Endothelial cell of umbilical vein (primary cell): ENCODE data around the gene SHISA7. TPM values are rescaled to one million over a fixed set of nuclear protein-coding genes. Genes with fewer than 3 reads are reported as not detected.

ENCODE experiments used
- BruUV-seq: library from RNA; stranded (reverse); fragments of 400-500 nt; replicated peaks from 2 replicates; lab custom pipeline; 2021; lab: Mats Ljungman, UMichigan
- CTCF ChIA-PET: fragments of 300-600, 350-600 bp; sonication (Branson Sonifier 250); formaldehyde crosslinking; loops from one replicate; lab custom pipeline; 2021; ENCODE audit warnings: antibody characterized with exemption, inconsistent platforms; lab: Charles Lee
- POLR2A ChIA-PET: fragments of 300-600, 350-600 bp; sonication (Branson Sonifier 250); formaldehyde crosslinking; loops from one replicate; lab custom pipeline; 2021; ENCODE audit warnings: antibody characterized with exemption, inconsistent platforms; lab: Charles Lee
- DNase-seq: peaks from one replicate; pipeline ENCODE4 v3.0.0-alpha.2; 2011; ENCODE audit warnings: low read depth, low spot score
- FAIRE-seq: peaks from 2 replicates; lab custom pipeline; 2011; peaks lifted over from hg19 to GRCh38; lab: Jason Lieb, UNC
- H2AFZ ChIP-seq: 2 replicates; pipeline ENCODE4 v1.6.0; 2012; ENCODE audit warnings: low read depth, low read length, control low read depth, inconsistent platforms
- H3K27ac ChIP-seq: 2 replicates; pipeline ENCODE4 v1.5.1; 2011; ENCODE audit warnings: low read depth, mild to moderate bottlenecking, control low read depth, low read length, moderate library complexity; ENCODE audit not compliant: insufficient read depth
- H3K27me3 ChIP-seq, 2 experiments: 2 replicates each; pipeline versions ENCODE4 v1.6.0 to v1.6.1; 2011; ENCODE audit warnings: low read length in 2 of 2, mixed read lengths in 1 of 2; ENCODE audit not compliant: control insufficient read depth in 2 of 2, insufficient read depth in 2 of 2
- H3K36me3 ChIP-seq, 2 experiments: 2 replicates in 1 of 2; 3 replicates in 1 of 2; pipeline ENCODE4 v1.5.1; 2011; ENCODE audit warnings: low read length in 2 of 2, mild to moderate bottlenecking in 1 of 2, moderate library complexity in 1 of 2; ENCODE audit not compliant: control insufficient read depth in 2 of 2, insufficient read depth in 2 of 2; ENCODE audit errors: extremely low read depth in 1 of 2
- H3K4me1 ChIP-seq: 3 replicates; pipeline ENCODE4 v1.5.1; 2011; ENCODE audit warnings: mild to moderate bottlenecking, low read length; ENCODE audit not compliant: control insufficient read depth, insufficient read depth; ENCODE audit errors: extremely low read depth
- H3K4me2 ChIP-seq: 2 replicates; pipeline ENCODE4 v1.6.1; 2011; ENCODE audit warnings: low read length, control low read depth, mixed read lengths; ENCODE audit not compliant: insufficient read depth
- H3K4me3 ChIP-seq, 3 experiments: fragments of 200-600 bp in 1 of 3; sonication (generic), shearing (Covaris generic) in 1 of 3; replicated peaks in 1 of 3; 2 replicates each; pipeline ENCODE4 v1.5.1; 2011 to 2016; ENCODE audit warnings: control low read depth in 3 of 3, low read length in 3 of 3, mild to moderate bottlenecking in 2 of 3, inconsistent platforms in 1 of 3, low read depth in 1 of 3, moderate library complexity in 1 of 3; ENCODE audit not compliant: insufficient read depth in 1 of 3
- H3K79me2 ChIP-seq: 2 replicates; pipeline ENCODE4 v1.6.0; 2012; ENCODE audit warnings: low read length, inconsistent platforms; ENCODE audit not compliant: control insufficient read depth, insufficient read depth
- H3K9ac ChIP-seq: replicated peaks from 2 replicates; pipeline ENCODE3; 2011; ENCODE audit warnings: low read length, control low read depth; ENCODE audit not compliant: insufficient read depth; ENCODE audit errors: extremely low read depth
- H3K9me1 ChIP-seq: replicated peaks from 3 replicates; pipeline ENCODE4 v1.6.0; 2011; ENCODE audit warnings: mild to moderate bottlenecking, low read length; ENCODE audit not compliant: control insufficient read depth, insufficient read depth; ENCODE audit errors: extremely low read depth
- H3K9me3 ChIP-seq: replicated peaks from 2 replicates; pipeline ENCODE4 v1.5.1; 2012; ENCODE audit warnings: low read length, inconsistent platforms; ENCODE audit not compliant: control insufficient read depth, insufficient read depth
- H4K20me1 ChIP-seq: replicated peaks from 2 replicates; pipeline ENCODE3; 2011; ENCODE audit warnings: mild to moderate bottlenecking, low read length; ENCODE audit not compliant: control insufficient read depth, insufficient read depth; ENCODE audit errors: extremely low read depth
- CTCF ChIP-seq, 2 donors: IDR thresholded peaks; 1 replicate in 1 of 2; 2 replicates in 1 of 2; pipeline ENCODE4 v1.5.1; 2011; ENCODE audit warnings: low read length in 2 of 2, mild to moderate bottlenecking in 2 of 2, moderate library complexity in 2 of 2, control low read depth in 1 of 2, inconsistent platforms in 1 of 2, low read depth in 1 of 2; ENCODE audit not compliant: insufficient read depth in 1 of 2; ENCODE audit errors: extremely low read depth in 1 of 2
- EZH2 ChIP-seq: IDR thresholded peaks from 2 replicates; pipeline ENCODE4 v1.6.1; 2012; ENCODE audit warnings: borderline replicate concordance, low read depth, mild to moderate bottlenecking, moderate library complexity, low read length, inconsistent platforms; ENCODE audit not compliant: severe bottlenecking
- FOS ChIP-seq: IDR thresholded peaks from 2 replicates; pipeline ENCODE4 v1.6.1; 2011; ENCODE audit warnings: mild to moderate bottlenecking, low read length, moderate library complexity, borderline replicate concordance; ENCODE audit not compliant: insufficient read depth
- GATA2 ChIP-seq: IDR thresholded peaks from 2 replicates; pipeline ENCODE4 v1.7.0; 2011; ENCODE audit warnings: low read depth, mild to moderate bottlenecking, moderate library complexity, mixed read lengths, low read length; ENCODE audit not compliant: insufficient read length, insufficient read depth
- JUN ChIP-seq: IDR thresholded peaks from 2 replicates; pipeline ENCODE4 v1.6.1; 2011; ENCODE audit warnings: borderline replicate concordance, low read depth; ENCODE audit not compliant: insufficient read length, insufficient read depth
- MYC ChIP-seq: IDR thresholded peaks from one replicate; pipeline ENCODE4 v1.6.1; 2011; ENCODE audit warnings: mild to moderate bottlenecking, low read depth, low read length
- POLR2A ChIP-seq: IDR thresholded peaks from 2 replicates; pipeline ENCODE4 v1.6.1; 2012; ENCODE audit warnings: low read depth, mild to moderate bottlenecking, control low read depth, low read length
- POLR2AphosphoS5 ChIP-seq: IDR thresholded peaks from 2 replicates; pipeline ENCODE4 v1.6.1; 2012; ENCODE audit warnings: low read depth, mild to moderate bottlenecking, control low read depth, low read length, moderate library complexity; ENCODE audit not compliant: insufficient read depth
- dilution Hi-C: fragments of 300-500 bp; cut with MboI; formaldehyde crosslinking; loops from one replicate; pipeline ENCODE4 v1.15.0; 2019; ENCODE audit warnings: low sequenced_read_pairs; ENCODE audit not compliant: extremely low pct_ligation_motif_present
- intact Hi-C: fragments of 100-400 bp; cut with micrococcal nuclease; formaldehyde crosslinking; loops from one replicate; pipeline ENCODE4 v1.10.0; 2022
- polyA plus RNA-seq, 4 experiments: library from polyadenylated mRNA; depleted of rRNA in 3 of 4; stranded (reverse) in 3 of 4; unstranded in 1 of 4; fragments of >200 nt; gene quantifications; 2 replicates each; pipeline versions ENCODE4 v1.2.1 to v1.2.3, GENCODE V29; 2011 to 2012; ENCODE audit warnings: missing spikeins in 1 of 4
- total RNA-seq: library from RNA; stranded (reverse); gene quantifications from 2 replicates; pipeline ENCODE4 v1.2.3, GENCODE V29; 2021
- TF ChIP-seq, protein P1 (sequence below): IDR thresholded peaks from 2 replicates; pipeline ENCODE4 v1.6.1; 2011; ENCODE audit not compliant: insufficient read depth, insufficient read length

SHISA7 gene
- total and polyA plus RNA-seq, 2 donors (not counting 3 experiments of a cell fraction or from before 2014, with no cell fraction given): not detected

DNA sequence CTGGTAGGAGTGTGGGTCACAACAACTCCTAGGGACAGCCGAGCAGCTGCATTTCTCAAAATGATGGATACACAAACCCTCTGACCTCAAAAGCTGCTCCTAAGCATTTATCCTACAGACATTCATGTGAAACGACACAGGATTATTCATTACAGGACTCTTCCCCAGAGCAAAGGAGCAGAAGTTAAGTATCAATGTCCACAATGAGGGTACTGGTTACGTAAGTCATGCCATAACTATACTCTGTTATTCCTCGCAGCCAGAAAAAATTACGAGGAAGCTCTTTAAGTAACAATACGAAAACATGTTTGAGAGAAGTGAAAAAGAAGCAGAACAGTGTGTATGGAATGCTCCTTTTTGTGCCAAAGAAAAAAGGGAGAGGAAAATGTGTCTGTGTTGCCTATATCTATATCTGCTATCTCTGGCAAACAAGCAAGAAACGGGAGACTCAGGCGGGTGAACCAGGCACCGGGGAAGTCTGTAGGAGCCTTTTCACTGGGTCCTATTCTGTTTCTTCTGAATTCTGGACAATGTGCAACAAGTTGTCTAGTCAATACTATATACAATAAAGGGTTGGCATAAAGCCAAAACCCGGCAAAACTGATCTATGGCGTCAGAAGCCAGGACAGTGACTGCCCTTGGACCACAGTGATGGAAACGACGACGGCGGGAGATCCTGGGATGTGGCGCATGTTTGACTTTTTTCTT, 17.0 kb upstream of the SHISA7 start:
- FAIRE-seq: no peak
- Histone ChIP-seq H3K79me2 (no peaks in the 10 kb centered on the region), H3K36me3 (peaks cover 0 to 3% of the 10 kb centered on the region in 2 experiments), H3K27me3 (no peaks in the 10 kb centered on the region), H3K9me3 (no peaks in the 10 kb centered on the region), H4K20me1 (no peaks in the 10 kb centered on the region), H2AFZ (no peak overlapping the region), H3K9me1 (no peaks in the 10 kb centered on the region), H3K27ac (no peak overlapping the region), H3K4me3 (peak overlapping the region in 1 of 3 experiments; percentile 70), H3K9ac (no peak overlapping the region), H3K4me1 (peaks cover 13% of the 10 kb centered on the region), H3K4me2 (peak overlapping the region; percentile 74)
- BruUV-seq: no TSS peak
- dilution Hi-C loops: no loop called here
- peak; percentile 46 for DNase-seq
- ChIA-PET CTCF (interaction anchor here (1.8 to 2.5 kb wide), 2 partner anchors 8 to 319 kb away, joined by 6 to 10 read pairs; no protein-coding TSS in a partner anchor), POLR2A (no interaction called here)
- TF ChIP-seq, protein P1, sequence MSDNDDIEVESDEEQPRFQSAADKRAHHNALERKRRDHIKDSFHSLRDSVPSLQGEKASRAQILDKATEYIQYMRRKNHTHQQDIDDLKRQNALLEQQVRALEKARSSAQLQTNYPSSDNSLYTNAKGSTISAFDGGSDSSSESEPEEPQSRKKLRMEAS: no peak
- TF ChIP-seq POLR2AphosphoS5: no peak
- TF ChIP-seq EZH2: no peak
- TF ChIP-seq FOS: no peak
- no peak for TF ChIP-seq POLR2A
- TF ChIP-seq GATA2: no peak
- no peak for TF ChIP-seq CTCF (IDR thresholded peaks at IDR 0.05; ENCODE audit: extremely low read depth in 1 of 2, insufficient read depth in 1 of 2, low read depth in 1 of 2, low read length in 2 of 2)
- no peak for TF ChIP-seq MYC
- TF ChIP-seq JUN: no peak
- intact Hi-C loops: loop anchor here (2.0 to 5.0 kb wide), 3 partner anchors 51 to 147 kb away; partner anchors contain the start of genes RPL28, TMEM238 and ZNF865
